ENCODE results near the gene ATG9B.

ATG9B gene

GRCh38 chr7:151007469-151007898 is 16.8 kb downstream of the ATG9B start:
- H3K36me3 ChIP-seq (ENCODE audit: insufficient read depth, low read length) = no peaks in the 10 kb centered on the region
- H3K79me2 ChIP-seq (ENCODE audit: insufficient read depth, low read length) = no peaks in the 10 kb centered on the region
- no peaks in the 10 kb centered on the region for H4K20me1 ChIP-seq (ENCODE audit: insufficient read depth, low read length, poor library complexity, severe bottlenecking)
- H3K9me3 ChIP-seq (ENCODE audit: insufficient read depth, low read depth, low read length) = no peaks in the 10 kb centered on the region
- TF ChIP-seq EZH2phosphoT487 (IDR thresholded peaks at IDR 0.05; ENCODE audit: borderline replicate concordance) = no peak
- no peak for TF ChIP-seq CTCF (conservative IDR thresholded peaks at IDR 0.05; ENCODE audit: low read length)
- no peaks in the 10 kb centered on the region for H3F3A ChIP-seq (ENCODE audit: low read depth)
- H2AFZ ChIP-seq (ENCODE audit: low read length) = no peak overlapping the region
- peak overlapping the region; percentile 65 for H3K9ac ChIP-seq (ENCODE audit: low read depth, low read length, poor library complexity, severe bottlenecking)
- H3K27me3 ChIP-seq (ENCODE audit: insufficient read depth, low read length, poor library complexity, severe bottlenecking) = no peaks in the 10 kb centered on the region
- peak overlapping the region; percentile 74 for H3K4me3 ChIP-seq (ENCODE audit: low read length, poor library complexity, severe bottlenecking)
- peak overlapping the region; percentile 82 for H3K4me2 ChIP-seq (ENCODE audit: low read depth, low read length, poor library complexity, severe bottlenecking)
- peaks cover 35% of the 10 kb centered on the region for H3K4me1 ChIP-seq (ENCODE audit: insufficient read depth, low read length, poor library complexity, severe bottlenecking)
- no peaks in the 10 kb centered on the region for H3K9me2 ChIP-seq (replicated peaks; ENCODE audit: low read depth, low read length)

- no peak for TF ChIP-seq EZH2phosphoT487 (IDR thresholded peaks at IDR 0.05; ENCODE audit: borderline replicate concordance)
- no peak for TF ChIP-seq CTCF (conservative IDR thresholded peaks at IDR 0.05; ENCODE audit: low read length)
- Histone ChIP-seq H3K36me3 (ENCODE audit: insufficient read depth, low read length) (no peaks in the 10 kb centered on the region), H3K9ac (ENCODE audit: low read depth, low read length, poor library complexity, severe bottlenecking) (no peak overlapping the region), H3K4me1 (ENCODE audit: insufficient read depth, low read length, poor library complexity, severe bottlenecking) (peaks cover 33% of the 10 kb centered on the region), H3K9me3 (ENCODE audit: insufficient read depth, low read depth, low read length) (no peaks in the 10 kb centered on the region), H3K4me2 (ENCODE audit: low read depth, low read length, poor library complexity, severe bottlenecking) (no peak overlapping the region), H3K79me2 (ENCODE audit: insufficient read depth, low read length) (no peaks in the 10 kb centered on the region), H3K9me2 (replicated peaks; ENCODE audit: low read depth, low read length) (no peaks in the 10 kb centered on the region), H3F3A (ENCODE audit: low read depth) (no peaks in the 10 kb centered on the region), H3K4me3 (ENCODE audit: low read length, poor library complexity, severe bottlenecking) (no peak overlapping the region), H3K27me3 (ENCODE audit: insufficient read depth, low read length, poor library complexity, severe bottlenecking) (no peaks in the 10 kb centered on the region), H2AFZ (ENCODE audit: low read length) (no peak overlapping the region), H4K20me1 (ENCODE audit: insufficient read depth, low read length, poor library complexity, severe bottlenecking) (no peaks in the 10 kb centered on the region)
Observed at GRCh38 chr7:151006590-151007300, 17.5 kb downstream of the ATG9B start.

- no peaks in the 10 kb centered on the region for H3K79me2 ChIP-seq (ENCODE audit: insufficient read depth, low read length)
- no peaks in the 10 kb centered on the region for H3K27me3 ChIP-seq (ENCODE audit: insufficient read depth, low read length, poor library complexity, severe bottlenecking)
- H3F3A ChIP-seq (ENCODE audit: low read depth) = no peaks in the 10 kb centered on the region
- no peaks in the 10 kb centered on the region for H3K36me3 ChIP-seq (ENCODE audit: insufficient read depth, low read length)
- no peak overlapping the region for H3K9ac ChIP-seq (ENCODE audit: low read depth, low read length, poor library complexity, severe bottlenecking)
- peaks cover 32% of the 10 kb centered on the region for H3K4me1 ChIP-seq (ENCODE audit: insufficient read depth, low read length, poor library complexity, severe bottlenecking)
- no peak overlapping the region for H3K4me3 ChIP-seq (ENCODE audit: low read length, poor library complexity, severe bottlenecking)
- H3K4me2 ChIP-seq (ENCODE audit: low read depth, low read length, poor library complexity, severe bottlenecking) = no peak overlapping the region
- H3K9me3 ChIP-seq (ENCODE audit: insufficient read depth, low read depth, low read length) = no peaks in the 10 kb centered on the region
- TF ChIP-seq CTCF (conservative IDR thresholded peaks at IDR 0.05; ENCODE audit: low read length) (no peak), EZH2phosphoT487 (IDR thresholded peaks at IDR 0.05; ENCODE audit: borderline replicate concordance) (no peak)
- H3K9me2 ChIP-seq (replicated peaks; ENCODE audit: low read depth, low read length) = no peaks in the 10 kb centered on the region
- no peak overlapping the region for H2AFZ ChIP-seq (ENCODE audit: low read length)
- no peaks in the 10 kb centered on the region for H4K20me1 ChIP-seq (ENCODE audit: insufficient read depth, low read length, poor library complexity, severe bottlenecking)
Observed at GRCh38 chr7:151005566-151005965, 18.7 kb downstream of the ATG9B start.
